GM23338 (cell line): ENCODE data around the gene RAPGEF4. TPM values are rescaled to one million over a fixed set of nuclear protein-coding genes. Genes with fewer than 3 reads are reported as not detected.

Source experiments
- ATAC-seq: fragments of 200-7000 bp; cut with Tn5 transposase; 3 replicates; pipeline ENCODE4 v1.9.1; 2020
- DNase-seq: peaks from one replicate; pipeline ENCODE4 v3.0.0-alpha.2; 2015; ENCODE audit warnings: low spot score
- H2AFZ ChIP-seq: fragments of 200-600 bp; sonication (generic); 2 replicates; pipeline ENCODE4 v1.8.0; 2016; ENCODE audit warnings: antibody characterized with exemption, mild to moderate bottlenecking, moderate library complexity
- H3F3A ChIP-seq: fragments of 200-600 bp; sonication (generic); replicated peaks from 2 replicates; pipeline ENCODE4 v1.8.0; 2017; ENCODE audit warnings: antibody characterized with exemption, mixed run types, low read depth
- H3K27ac ChIP-seq: fragments of 200-600 bp; sonication (generic); 2 replicates; pipeline ENCODE4 v1.6.1; 2016; ENCODE audit warnings: low read depth
- H3K27me3 ChIP-seq: fragments of 200-600 bp; sonication (generic); 2 replicates; pipeline ENCODE4 v1.8.0; 2016; ENCODE audit warnings: mild to moderate bottlenecking, mixed run types, moderate library complexity; ENCODE audit not compliant: insufficient read depth
- H3K36me3 ChIP-seq: fragments of 200-600 bp; sonication (generic); 2 replicates; pipeline ENCODE4 v1.8.0; 2016; ENCODE audit warnings: mild to moderate bottlenecking; ENCODE audit not compliant: insufficient read depth
- H3K4me1 ChIP-seq: fragments of 200-600 bp; sonication (generic); 2 replicates; pipeline ENCODE4 v1.8.0; 2016; ENCODE audit warnings: mild to moderate bottlenecking, moderate library complexity; ENCODE audit not compliant: insufficient read depth
- H3K4me2 ChIP-seq: fragments of 200-600 bp; sonication (generic); 2 replicates; pipeline ENCODE4 v1.7.1; 2017; ENCODE audit warnings: mixed run types
- H3K4me3 ChIP-seq: fragments of 200-600 bp; sonication (generic); 2 replicates; pipeline ENCODE4 v1.6.1; 2016; ENCODE audit warnings: mixed run types
- H3K79me2 ChIP-seq: fragments of 200-600 bp; sonication (generic); replicated peaks from 2 replicates; pipeline ENCODE4 v1.8.0; 2017; ENCODE audit warnings: mild to moderate bottlenecking; ENCODE audit not compliant: insufficient read depth
- H3K9me2 ChIP-seq: fragments of 200-600 bp; sonication (generic); 2 replicates; pipeline ENCODE4 v1.8.0; 2017; ENCODE audit not compliant: insufficient read depth
- H4K20me1 ChIP-seq: fragments of 200-600 bp; sonication (generic); replicated peaks from 2 replicates; pipeline ENCODE4 v1.8.0; 2017; ENCODE audit warnings: mild to moderate bottlenecking; ENCODE audit not compliant: insufficient read depth
- H3K27ac Mint-ChIP-seq: 2 replicates; pipeline ENCODE4 v1.8.0; 2020; ENCODE audit warnings: inconsistent platforms, mild to moderate bottlenecking, moderate library complexity, mixed read lengths
- H3K27me3 Mint-ChIP-seq: 3 replicates; pipeline ENCODE4 v1.8.0; 2022; ENCODE audit warnings: low read depth, mild to moderate bottlenecking, moderate library complexity, mixed read lengths, inconsistent platforms; ENCODE audit not compliant: insufficient read depth, poor library complexity
- H3K36me3 Mint-ChIP-seq: 3 replicates; pipeline ENCODE4 v1.8.0; 2021; ENCODE audit warnings: low read depth, mild to moderate bottlenecking, inconsistent platforms, moderate library complexity, mixed read lengths
- H3K4me1 Mint-ChIP-seq: 3 replicates; pipeline ENCODE4 v1.8.0; 2020; ENCODE audit warnings: mild to moderate bottlenecking, inconsistent platforms, mixed read lengths
- H3K4me3 Mint-ChIP-seq: 3 replicates; pipeline ENCODE4 v1.8.0; 2021; ENCODE audit warnings: moderate library complexity, mild to moderate bottlenecking, inconsistent platforms, mixed read lengths
- H3K9me3 Mint-ChIP-seq: 3 replicates; pipeline ENCODE4 v1.8.0; 2020; ENCODE audit warnings: moderate library complexity, mild to moderate bottlenecking, inconsistent platforms, mixed read lengths
- JUNB ChIP-seq: IDR thresholded peaks from one replicate; pipeline ENCODE4 v1.6.1; 2016; ENCODE audit warnings: antibody characterized with exemption; ENCODE audit not compliant: unreplicated experiment
- NANOG ChIP-seq: IDR thresholded peaks from 2 replicates; pipeline ENCODE4 v1.6.1; 2016; ENCODE audit warnings: antibody characterized with exemption, borderline replicate concordance
- POLR2AphosphoS5 ChIP-seq: IDR thresholded peaks from 2 replicates; pipeline ENCODE4 v1.6.1; 2016; ENCODE audit warnings: antibody characterized with exemption, low read depth
- REST ChIP-seq: IDR thresholded peaks from one replicate; pipeline ENCODE4 v1.6.1; 2018; ENCODE audit warnings: antibody characterized with exemption; ENCODE audit not compliant: unreplicated experiment
- ZNF331 ChIP-seq: fragments of 250-450 bp; sonication (Bioruptor Pico); IDR thresholded peaks from 2 replicates; pipeline ENCODE4 v1.5.0; 2020; ENCODE audit warnings: low read depth, mild to moderate bottlenecking, moderate library complexity
- ZNF462 ChIP-seq: fragments of 250-450 bp; sonication (Bioruptor Pico); IDR thresholded peaks from 2 replicates; pipeline ENCODE4 v1.5.0; 2020; ENCODE audit warnings: mild to moderate bottlenecking, moderate library complexity
- polyA plus RNA-seq: library from polyadenylated mRNA; unstranded; fragments of >200 nt; fragmentation: Nextera tagmentation; extraction: Ambion mirVana; gene quantifications from 2 replicates; pipeline ENCODE4 v1.2.1, GENCODE V29; 2016
- total RNA-seq: library from RNA; depleted of rRNA; stranded (reverse); fragments of >200 nt; shearing (Covaris generic); gene quantifications from 2 replicates; pipeline ENCODE4 v1.2.3, GENCODE V29; 2014

RAPGEF4 gene
- total and polyA plus RNA-seq, 2 experiments from 2014 or later = 1.7 to 4.7 TPM

GRCh38 chr2:172885996-172886395, 150.4 kb downstream of the RAPGEF4 start (continued):
- TF ChIP-seq ZNF462 (CRISPR knock-in tag) (no peak), REST (no peak), ZNF331 (CRISPR knock-in tag) (no peak), POLR2AphosphoS5 (no peak)

- H3K9me3 Mint-ChIP-seq = no peaks in the 10 kb centered on the region
- Histone ChIP-seq H3K27me3 (no peaks in the 10 kb centered on the region), H3K4me2 (no peak overlapping the region), H3K27ac (no peak overlapping the region), H3K4me1 (no peaks in the 10 kb centered on the region), H3K79me2 (no peaks in the 10 kb centered on the region), H2AFZ (no peak overlapping the region), H4K20me1 (no peaks in the 10 kb centered on the region), H3K9me2 (0 out of 2 replicates have a peak, but pooled peaks cover 6% of the 10 kb centered on the region), H3F3A (no peaks in the 10 kb centered on the region), H3K4me3 (no peak overlapping the region), H3K36me3 (no peaks in the 10 kb centered on the region)
- no peak overlapping the region for H3K27ac Mint-ChIP-seq
- DNase-seq (no peak), ATAC-seq (no peak)
- H3K4me3 Mint-ChIP-seq = no peak overlapping the region
- no peaks in the 10 kb centered on the region for H3K36me3 Mint-ChIP-seq
- H3K27me3 Mint-ChIP-seq = peaks cover 4% of the 10 kb centered on the region
- no peaks in the 10 kb centered on the region for H3K4me1 Mint-ChIP-seq
- TF ChIP-seq ZNF331 (CRISPR knock-in tag) (no peak), POLR2AphosphoS5 (no peak), NANOG (no peak), REST (no peak), JUNB (no peak)
Measured at GRCh38 chr2:172887280-172887679, 151.6 kb downstream of the RAPGEF4 start.
